Keratinocyte (primary cell): ENCODE data around the gene SOST. TPM values are rescaled to one million over a fixed set of nuclear protein-coding genes. Genes with fewer than 3 reads are reported as not detected.

Experiments
- DNase-seq: peaks from one replicate; pipeline ENCODE4 v3.0.0-alpha.2; 2011; ENCODE audit warnings: low read depth, missing footprints, low spot score
- FAIRE-seq: peaks from 2 replicates; lab custom pipeline; 2011; peaks lifted over from hg19 to GRCh38; lab: Jason Lieb, UNC
- H2AFZ ChIP-seq: 2 replicates; pipeline ENCODE4 v1.6.0; 2012; ENCODE audit warnings: low read length, control low read depth, inconsistent platforms; ENCODE audit not compliant: control insufficient read depth
- H3K27ac ChIP-seq: 2 replicates; pipeline ENCODE4 v1.5.1; 2011; ENCODE audit warnings: low read length; ENCODE audit not compliant: control insufficient read depth, insufficient read depth
- H3K27me3 ChIP-seq: 3 replicates; pipeline ENCODE4 v1.6.0; 2011; ENCODE audit warnings: low read length; ENCODE audit not compliant: control insufficient read depth, insufficient read depth; ENCODE audit errors: extremely low read depth
- H3K36me3 ChIP-seq, 2 experiments: 2 replicates in 1 of 2; 3 replicates in 1 of 2; pipeline ENCODE4 v1.5.1; 2011; ENCODE audit warnings: low read length in 2 of 2, mild to moderate bottlenecking in 1 of 2; ENCODE audit not compliant: control insufficient read depth in 2 of 2, insufficient read depth in 2 of 2; ENCODE audit errors: extremely low read depth in 1 of 2
- H3K4me1 ChIP-seq: 3 replicates; pipeline ENCODE4 v1.5.1; 2011; ENCODE audit warnings: low read length; ENCODE audit not compliant: control insufficient read depth, insufficient read depth; ENCODE audit errors: extremely low read depth
- H3K4me2 ChIP-seq: 3 replicates; pipeline ENCODE4 v1.6.0; 2011; ENCODE audit warnings: low read depth, low read length; ENCODE audit not compliant: control insufficient read depth, insufficient read depth; ENCODE audit errors: extremely low read depth
- H3K4me3 ChIP-seq, 3 experiments: fragments of 200-600 bp in 1 of 3; sonication (generic) in 1 of 3; 2 replicates in 2 of 3; 3 replicates in 1 of 3; pipeline ENCODE4 v1.5.1; 2011 to 2016; ENCODE audit warnings: low read length in 3 of 3, mild to moderate bottlenecking in 3 of 3, control low read depth in 2 of 3, inconsistent platforms in 1 of 3, low read depth in 1 of 3, mixed read lengths in 1 of 3, mixed run types in 1 of 3, moderate library complexity in 1 of 3; ENCODE audit not compliant: control insufficient read depth in 2 of 3, insufficient read depth in 2 of 3; ENCODE audit errors: extremely low read depth in 1 of 3
- H3K79me2 ChIP-seq: 2 replicates; pipeline ENCODE4 v1.6.0; 2012; ENCODE audit warnings: low read length; ENCODE audit not compliant: control insufficient read depth, insufficient read depth
- H3K9ac ChIP-seq: 3 replicates; pipeline ENCODE4 v1.6.0; 2011; ENCODE audit warnings: low read length; ENCODE audit not compliant: control insufficient read depth, insufficient read depth; ENCODE audit errors: extremely low read depth
- H3K9me1 ChIP-seq: 3 replicates; pipeline ENCODE4 v1.6.0; 2011; ENCODE audit warnings: low read length; ENCODE audit not compliant: control insufficient read depth, insufficient read depth; ENCODE audit errors: extremely low read depth
- H3K9me3 ChIP-seq: 2 replicates; pipeline ENCODE4 v1.5.1; 2012; ENCODE audit warnings: low read depth, low read length; ENCODE audit not compliant: control insufficient read depth
- H4K20me1 ChIP-seq: 3 replicates; pipeline ENCODE4 v1.6.0; 2011; ENCODE audit warnings: low read length; ENCODE audit not compliant: control insufficient read depth, insufficient read depth; ENCODE audit errors: extremely low read depth
- EZH2 ChIP-seq: IDR thresholded peaks from one replicate; pipeline ENCODE4 v1.6.1; 2012; ENCODE audit warnings: inconsistent platforms, mild to moderate bottlenecking, low read length, moderate library complexity
- dilution Hi-C: fragments of 300-500 bp; cut with MboI; formaldehyde crosslinking; loops from one replicate; pipeline ENCODE4 v1.7.0; 2020; ENCODE audit warnings: low sequenced_read_pairs; ENCODE audit not compliant: extremely low pct_ligation_motif_present
- polyA plus RNA-seq, 5 experiments: library from polyadenylated mRNA; depleted of rRNA in 3 of 5; stranded (reverse) in 3 of 5; stranded (forward) in 1 of 5; unstranded in 1 of 5; fragments of >200 nt; gene quantifications; 1 replicate in 1 of 5; 2 replicates in 3 of 5; 3 replicates in 1 of 5; pipeline versions ENCODE4 v1.2.1 to v1.2.3, GENCODE V29; 2011 to 2012; ENCODE audit warnings: missing spikeins in 2 of 5, low read depth in 1 of 5, low replicate concordance in 1 of 5
- TF ChIP-seq, protein P1 (sequence below), 3 experiments: IDR thresholded peaks in 1 of 3; conservative IDR thresholded peaks in 1 of 3; optimal IDR thresholded peaks in 1 of 3; 2 replicates in 2 of 3; 3 replicates in 1 of 3; pipeline versions ENCODE3 to v1.5.1; 2011; ENCODE audit warnings: low read length in 3 of 3, mild to moderate bottlenecking in 3 of 3, moderate library complexity in 2 of 3, control low read depth in 1 of 3, inconsistent platforms in 1 of 3; ENCODE audit not compliant: insufficient read depth in 2 of 3; ENCODE audit errors: extremely low read depth in 1 of 3

Gene SOST
- polyA plus RNA-seq, 1 donor (not counting 4 experiments of a cell fraction or from before 2014, with no cell fraction given): 0.04 TPM

DNA sequence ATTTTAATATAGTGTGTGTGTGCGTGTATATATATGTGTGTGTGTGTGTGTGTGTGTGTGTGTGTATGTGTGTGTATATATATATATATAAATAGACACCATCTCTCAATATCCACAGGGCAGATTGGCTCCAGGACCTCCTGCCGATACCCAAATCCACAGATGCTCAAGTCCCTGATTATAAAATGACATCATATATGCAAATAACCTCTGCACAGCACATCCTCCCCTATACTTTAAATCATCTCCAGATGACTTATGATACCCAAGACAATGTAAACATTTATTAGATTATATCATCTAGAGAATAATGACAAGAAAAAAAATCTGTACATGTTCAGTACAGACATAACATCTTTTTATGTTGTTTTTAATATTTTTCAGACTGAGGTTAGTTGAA, 12.4 kb upstream of the SOST start:
- Histone ChIP-seq H3K36me3 (peaks cover 30 to 39% of the 10 kb centered on the region in 2 experiments), H3K27me3 (no peaks in the 10 kb centered on the region), H3K9me1 (no peaks in the 10 kb centered on the region), H3K9ac (no peak overlapping the region), H3K79me2 (peaks cover 7% of the 10 kb centered on the region), H3K9me3 (no peaks in the 10 kb centered on the region), H2AFZ (no peak overlapping the region), H3K4me1 (no peaks in the 10 kb centered on the region), H3K27ac (no peak overlapping the region), H3K4me3 (no peak overlapping the region), H3K4me2 (no peak overlapping the region), H4K20me1 (peaks cover 2% of the 10 kb centered on the region)
- no peak for TF ChIP-seq EZH2
- TF ChIP-seq, protein P1, sequence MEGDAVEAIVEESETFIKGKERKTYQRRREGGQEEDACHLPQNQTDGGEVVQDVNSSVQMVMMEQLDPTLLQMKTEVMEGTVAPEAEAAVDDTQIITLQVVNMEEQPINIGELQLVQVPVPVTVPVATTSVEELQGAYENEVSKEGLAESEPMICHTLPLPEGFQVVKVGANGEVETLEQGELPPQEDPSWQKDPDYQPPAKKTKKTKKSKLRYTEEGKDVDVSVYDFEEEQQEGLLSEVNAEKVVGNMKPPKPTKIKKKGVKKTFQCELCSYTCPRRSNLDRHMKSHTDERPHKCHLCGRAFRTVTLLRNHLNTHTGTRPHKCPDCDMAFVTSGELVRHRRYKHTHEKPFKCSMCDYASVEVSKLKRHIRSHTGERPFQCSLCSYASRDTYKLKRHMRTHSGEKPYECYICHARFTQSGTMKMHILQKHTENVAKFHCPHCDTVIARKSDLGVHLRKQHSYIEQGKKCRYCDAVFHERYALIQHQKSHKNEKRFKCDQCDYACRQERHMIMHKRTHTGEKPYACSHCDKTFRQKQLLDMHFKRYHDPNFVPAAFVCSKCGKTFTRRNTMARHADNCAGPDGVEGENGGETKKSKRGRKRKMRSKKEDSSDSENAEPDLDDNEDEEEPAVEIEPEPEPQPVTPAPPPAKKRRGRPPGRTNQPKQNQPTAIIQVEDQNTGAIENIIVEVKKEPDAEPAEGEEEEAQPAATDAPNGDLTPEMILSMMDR (optimal IDR thresholded peaks at IDR 0.05 in 1 of 3, IDR thresholded peaks at IDR 0.05 in 1 of 3, conservative IDR thresholded peaks at IDR 0.05 in 1 of 3; ENCODE audit: extremely low read depth in 1 of 3, insufficient read depth in 2 of 3, low read length in 3 of 3): no peak
- DNase-seq (no peak), FAIRE-seq (no peak)
- dilution Hi-C loops: no loop called here

DNA sequence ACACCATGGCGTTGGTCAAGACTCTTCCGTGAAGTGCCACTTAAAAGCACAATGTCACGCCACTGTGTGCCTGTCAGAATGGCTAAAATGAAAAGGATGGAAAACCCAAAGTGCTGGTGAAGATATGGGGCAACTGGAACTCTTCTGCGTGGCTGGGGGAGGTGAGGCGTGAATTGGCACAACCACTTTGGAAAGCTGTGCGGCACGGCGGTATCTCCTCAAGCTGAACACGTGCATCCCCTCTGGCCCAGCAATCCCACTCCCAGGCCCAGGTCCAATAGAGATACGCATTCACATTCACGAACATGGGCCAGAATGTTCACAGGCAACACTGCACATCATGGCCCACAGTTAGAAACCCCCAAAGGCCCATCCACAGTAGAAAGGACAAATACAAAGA, 11.3 kb upstream of the SOST start:
- Histone ChIP-seq H3K9ac (no peak overlapping the region), H3K27ac (no peak overlapping the region), H3K36me3 (peaks cover 30 to 36% of the 10 kb centered on the region in 2 experiments), H3K4me1 (no peaks in the 10 kb centered on the region), H3K79me2 (no peaks in the 10 kb centered on the region), H3K27me3 (no peaks in the 10 kb centered on the region), H3K9me3 (no peaks in the 10 kb centered on the region), H3K4me2 (no peak overlapping the region), H3K4me3 (no peak overlapping the region), H3K9me1 (no peaks in the 10 kb centered on the region), H4K20me1 (peaks cover 2% of the 10 kb centered on the region), H2AFZ (no peak overlapping the region)
- FAIRE-seq (no peak), DNase-seq (no peak)
- dilution Hi-C loops: loop anchor here (5.0 kb wide), 1 partner anchor 73 kb away; no protein-coding TSS in a partner anchor
- no peak for TF ChIP-seq EZH2
- TF ChIP-seq, protein P1 (optimal IDR thresholded peaks at IDR 0.05 in 1 of 3, IDR thresholded peaks at IDR 0.05 in 1 of 3, conservative IDR thresholded peaks at IDR 0.05 in 1 of 3; ENCODE audit: extremely low read depth in 1 of 3, insufficient read depth in 2 of 3, low read length in 3 of 3): no peak
